H1 (cell line): Measurements from ENCODE around the gene PPIB. TPM values are rescaled to one million over a fixed set of nuclear protein-coding genes. Genes with fewer than 3 reads are reported as not detected.

Experiments
- EZH2 ChIP-seq: fragments of 200-600 bp; sonication (generic); IDR thresholded peaks from 2 replicates; pipeline ENCODE4 v1.7.1; 2012; ENCODE audit warnings: low read depth, mild to moderate bottlenecking, moderate library complexity, low read length, inconsistent platforms; ENCODE audit not compliant: severe bottlenecking
- FOSL1 ChIP-seq: IDR thresholded peaks from 2 replicates; pipeline ENCODE4 v1.6.1; 2011; ENCODE audit warnings: mild to moderate bottlenecking, low read depth, low read length, moderate library complexity; ENCODE audit not compliant: insufficient read depth
- NRF1 ChIP-seq: IDR thresholded peaks from 2 replicates; pipeline ENCODE4 v1.6.1; 2011; ENCODE audit warnings: mild to moderate bottlenecking, low read depth, low read length, improper control_type of control experiment
- POLR2AphosphoS5 ChIP-seq: IDR thresholded peaks from 2 replicates; pipeline ENCODE4 v1.6.1; 2011; ENCODE audit warnings: low read depth, low read length
- RAD21 ChIP-seq, 2 experiments: IDR thresholded peaks in 1 of 2; conservative IDR thresholded peaks in 1 of 2; 2 replicates each; pipeline ENCODE4 v1.6.1; 2011; ENCODE audit warnings: low read depth in 2 of 2, low read length in 2 of 2, improper control_type of control experiment in 1 of 2, inconsistent platforms in 1 of 2, mild to moderate bottlenecking in 1 of 2, moderate library complexity in 1 of 2
- SAP30 ChIP-seq: fragments of 300-600 bp; sonication (generic); IDR thresholded peaks from 2 replicates; pipeline ENCODE4 v1.7.1; 2012; ENCODE audit warnings: low read length, moderate library complexity, mild to moderate bottlenecking, inconsistent platforms; ENCODE audit not compliant: insufficient read depth, insufficient replicate concordance
- USF2 ChIP-seq: IDR thresholded peaks from 2 replicates; pipeline ENCODE4 v1.6.1; 2011; ENCODE audit warnings: low read length, improper control_type of control experiment
- polyA plus RNA-seq, 7 experiments: library from polyadenylated mRNA; depleted of rRNA in 3 of 7; stranded (reverse) in 5 of 7; unstranded in 2 of 7; fragments of >200 nt in 5 of 7; fragments of 200-250 nt in 2 of 7; gene quantifications; 1 replicate in 5 of 7; 2 replicates in 1 of 7; 4 replicates in 1 of 7; pipeline versions ENCODE4 v1.2.1 to v1.2.3, GENCODE V29; 2011 to 2013; ENCODE audit warnings: missing spikeins in 2 of 7, mixed read lengths in 2 of 7
- total RNA-seq: library from RNA; stranded (reverse); fragmentation: NEBNext Ultra II Directional; extraction: Animal tissue kit (Norgen Biotek cat#: 25700); gene quantifications from 2 replicates; pipeline ENCODE4 v1.2.1, GENCODE V29; 2021
- TF ChIP-seq, protein P1 (sequence below): fragments of 300-600 bp; sonication (generic); IDR thresholded peaks from 2 replicates; pipeline ENCODE4 v1.7.1; 2012; ENCODE audit warnings: low read length, moderate library complexity, mild to moderate bottlenecking, inconsistent platforms; ENCODE audit not compliant: insufficient replicate concordance

PPIB gene
- total and polyA plus RNA-seq, 2 of the 8 experiments (the other 6 are each of a cell fraction or from before 2014, with no cell fraction given) = 558 to 579 TPM

- TF ChIP-seq, protein P1, sequence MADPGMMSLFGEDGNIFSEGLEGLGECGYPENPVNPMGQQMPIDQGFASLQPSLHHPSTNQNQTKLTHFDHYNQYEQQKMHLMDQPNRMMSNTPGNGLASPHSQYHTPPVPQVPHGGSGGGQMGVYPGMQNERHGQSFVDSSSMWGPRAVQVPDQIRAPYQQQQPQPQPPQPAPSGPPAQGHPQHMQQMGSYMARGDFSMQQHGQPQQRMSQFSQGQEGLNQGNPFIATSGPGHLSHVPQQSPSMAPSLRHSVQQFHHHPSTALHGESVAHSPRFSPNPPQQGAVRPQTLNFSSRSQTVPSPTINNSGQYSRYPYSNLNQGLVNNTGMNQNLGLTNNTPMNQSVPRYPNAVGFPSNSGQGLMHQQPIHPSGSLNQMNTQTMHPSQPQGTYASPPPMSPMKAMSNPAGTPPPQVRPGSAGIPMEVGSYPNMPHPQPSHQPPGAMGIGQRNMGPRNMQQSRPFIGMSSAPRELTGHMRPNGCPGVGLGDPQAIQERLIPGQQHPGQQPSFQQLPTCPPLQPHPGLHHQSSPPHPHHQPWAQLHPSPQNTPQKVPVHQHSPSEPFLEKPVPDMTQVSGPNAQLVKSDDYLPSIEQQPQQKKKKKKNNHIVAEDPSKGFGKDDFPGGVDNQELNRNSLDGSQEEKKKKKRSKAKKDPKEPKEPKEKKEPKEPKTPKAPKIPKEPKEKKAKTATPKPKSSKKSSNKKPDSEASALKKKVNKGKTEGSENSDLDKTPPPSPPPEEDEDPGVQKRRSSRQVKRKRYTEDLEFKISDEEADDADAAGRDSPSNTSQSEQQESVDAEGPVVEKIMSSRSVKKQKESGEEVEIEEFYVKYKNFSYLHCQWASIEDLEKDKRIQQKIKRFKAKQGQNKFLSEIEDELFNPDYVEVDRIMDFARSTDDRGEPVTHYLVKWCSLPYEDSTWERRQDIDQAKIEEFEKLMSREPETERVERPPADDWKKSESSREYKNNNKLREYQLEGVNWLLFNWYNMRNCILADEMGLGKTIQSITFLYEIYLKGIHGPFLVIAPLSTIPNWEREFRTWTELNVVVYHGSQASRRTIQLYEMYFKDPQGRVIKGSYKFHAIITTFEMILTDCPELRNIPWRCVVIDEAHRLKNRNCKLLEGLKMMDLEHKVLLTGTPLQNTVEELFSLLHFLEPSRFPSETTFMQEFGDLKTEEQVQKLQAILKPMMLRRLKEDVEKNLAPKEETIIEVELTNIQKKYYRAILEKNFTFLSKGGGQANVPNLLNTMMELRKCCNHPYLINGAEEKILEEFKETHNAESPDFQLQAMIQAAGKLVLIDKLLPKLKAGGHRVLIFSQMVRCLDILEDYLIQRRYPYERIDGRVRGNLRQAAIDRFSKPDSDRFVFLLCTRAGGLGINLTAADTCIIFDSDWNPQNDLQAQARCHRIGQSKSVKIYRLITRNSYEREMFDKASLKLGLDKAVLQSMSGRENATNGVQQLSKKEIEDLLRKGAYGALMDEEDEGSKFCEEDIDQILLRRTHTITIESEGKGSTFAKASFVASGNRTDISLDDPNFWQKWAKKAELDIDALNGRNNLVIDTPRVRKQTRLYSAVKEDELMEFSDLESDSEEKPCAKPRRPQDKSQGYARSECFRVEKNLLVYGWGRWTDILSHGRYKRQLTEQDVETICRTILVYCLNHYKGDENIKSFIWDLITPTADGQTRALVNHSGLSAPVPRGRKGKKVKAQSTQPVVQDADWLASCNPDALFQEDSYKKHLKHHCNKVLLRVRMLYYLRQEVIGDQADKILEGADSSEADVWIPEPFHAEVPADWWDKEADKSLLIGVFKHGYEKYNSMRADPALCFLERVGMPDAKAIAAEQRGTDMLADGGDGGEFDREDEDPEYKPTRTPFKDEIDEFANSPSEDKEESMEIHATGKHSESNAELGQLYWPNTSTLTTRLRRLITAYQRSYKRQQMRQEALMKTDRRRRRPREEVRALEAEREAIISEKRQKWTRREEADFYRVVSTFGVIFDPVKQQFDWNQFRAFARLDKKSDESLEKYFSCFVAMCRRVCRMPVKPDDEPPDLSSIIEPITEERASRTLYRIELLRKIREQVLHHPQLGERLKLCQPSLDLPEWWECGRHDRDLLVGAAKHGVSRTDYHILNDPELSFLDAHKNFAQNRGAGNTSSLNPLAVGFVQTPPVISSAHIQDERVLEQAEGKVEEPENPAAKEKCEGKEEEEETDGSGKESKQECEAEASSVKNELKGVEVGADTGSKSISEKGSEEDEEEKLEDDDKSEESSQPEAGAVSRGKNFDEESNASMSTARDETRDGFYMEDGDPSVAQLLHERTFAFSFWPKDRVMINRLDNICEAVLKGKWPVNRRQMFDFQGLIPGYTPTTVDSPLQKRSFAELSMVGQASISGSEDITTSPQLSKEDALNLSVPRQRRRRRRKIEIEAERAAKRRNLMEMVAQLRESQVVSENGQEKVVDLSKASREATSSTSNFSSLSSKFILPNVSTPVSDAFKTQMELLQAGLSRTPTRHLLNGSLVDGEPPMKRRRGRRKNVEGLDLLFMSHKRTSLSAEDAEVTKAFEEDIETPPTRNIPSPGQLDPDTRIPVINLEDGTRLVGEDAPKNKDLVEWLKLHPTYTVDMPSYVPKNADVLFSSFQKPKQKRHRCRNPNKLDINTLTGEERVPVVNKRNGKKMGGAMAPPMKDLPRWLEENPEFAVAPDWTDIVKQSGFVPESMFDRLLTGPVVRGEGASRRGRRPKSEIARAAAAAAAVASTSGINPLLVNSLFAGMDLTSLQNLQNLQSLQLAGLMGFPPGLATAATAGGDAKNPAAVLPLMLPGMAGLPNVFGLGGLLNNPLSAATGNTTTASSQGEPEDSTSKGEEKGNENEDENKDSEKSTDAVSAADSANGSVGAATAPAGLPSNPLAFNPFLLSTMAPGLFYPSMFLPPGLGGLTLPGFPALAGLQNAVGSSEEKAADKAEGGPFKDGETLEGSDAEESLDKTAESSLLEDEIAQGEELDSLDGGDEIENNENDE = no peak
- no peak for TF ChIP-seq USF2
- TF ChIP-seq SAP30 = peak; percentile 40
- TF ChIP-seq FOSL1 = no peak
- no peak for TF ChIP-seq EZH2
- TF ChIP-seq RAD21 (IDR thresholded peaks at IDR 0.05 in 1 of 2, conservative IDR thresholded peaks at IDR 0.05 in 1 of 2; ENCODE audit: low read depth in 2 of 2, low read length in 2 of 2) = peak; percentile 77 to 79
- no peak for TF ChIP-seq NRF1
- peak; percentile 89 for TF ChIP-seq POLR2AphosphoS5
Observed at GRCh38 chr15:64162869-64163658, at the start of gene PPIB (continued).
